Measurements from ENCODE around the gene C11orf68.

The C11orf68 gene

DNA sequence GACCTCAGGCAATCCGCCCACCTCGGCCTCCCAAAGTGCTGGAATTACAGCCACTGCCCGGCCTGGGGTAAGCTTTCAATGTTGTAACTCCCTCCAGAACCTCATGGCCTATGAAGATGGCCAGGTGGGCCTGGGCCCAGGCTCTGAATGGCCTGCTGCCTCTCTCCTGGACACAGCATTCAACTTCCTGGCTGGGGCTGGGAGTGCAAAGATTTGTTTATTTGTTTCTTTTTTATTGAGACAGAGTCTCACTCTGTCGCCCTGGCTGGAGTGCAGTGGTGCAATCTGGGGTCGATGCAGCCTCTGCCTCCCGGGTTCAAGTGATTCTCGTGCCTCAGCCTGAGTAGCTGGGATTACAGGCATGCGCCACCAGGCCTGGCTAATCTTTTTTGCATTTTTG, 25.9 kb upstream of the C11orf68 start:
- FAIRE-seq: no peak
- no peak for DNase-seq (ENCODE audit: low spot score)

DNA sequence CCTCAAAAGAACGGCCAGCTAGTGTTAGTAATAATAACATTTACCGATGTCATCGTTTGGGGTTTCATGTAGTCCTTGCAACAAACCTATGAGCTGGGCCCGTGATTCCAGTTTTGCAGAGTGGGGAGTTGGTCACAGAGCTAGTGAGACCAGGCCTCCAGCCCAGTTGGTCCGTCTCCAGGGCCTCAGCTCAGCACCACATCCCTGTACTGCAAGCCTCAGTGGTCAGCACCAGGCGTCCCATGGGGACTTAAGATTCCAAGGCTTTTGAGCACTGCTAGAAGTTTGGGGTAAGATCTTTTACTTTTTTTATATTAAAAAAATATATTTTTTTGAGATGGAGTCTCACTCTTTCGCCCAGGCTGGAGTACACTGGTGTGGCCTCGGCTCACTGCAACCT, 25.3 kb upstream of the C11orf68 start:
- no peak for FAIRE-seq
- DNase-seq (ENCODE audit: low spot score): no peak

DNA sequence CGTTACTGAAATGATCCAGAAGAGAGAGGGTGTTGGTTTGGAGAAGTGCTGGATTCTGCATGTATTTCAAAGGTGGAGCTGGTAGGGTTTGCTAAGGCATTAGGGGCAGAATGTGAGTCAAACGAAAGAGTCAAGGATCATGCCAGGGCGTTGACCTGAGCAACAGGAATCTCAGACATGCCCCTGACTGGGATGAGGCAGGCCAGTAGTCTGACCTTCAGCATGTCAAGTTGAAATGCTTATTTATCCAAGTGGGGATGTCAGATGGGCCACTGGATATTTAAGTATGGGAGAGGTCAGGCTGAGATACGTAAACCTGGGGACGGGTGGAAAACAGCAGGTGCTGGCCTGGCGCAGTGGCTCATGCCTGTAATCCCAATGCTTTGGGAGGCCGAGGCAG, 23.7 kb upstream of the C11orf68 start:
- FAIRE-seq (no peak), DNase-seq (ENCODE audit: low spot score) (no peak)

DNA sequence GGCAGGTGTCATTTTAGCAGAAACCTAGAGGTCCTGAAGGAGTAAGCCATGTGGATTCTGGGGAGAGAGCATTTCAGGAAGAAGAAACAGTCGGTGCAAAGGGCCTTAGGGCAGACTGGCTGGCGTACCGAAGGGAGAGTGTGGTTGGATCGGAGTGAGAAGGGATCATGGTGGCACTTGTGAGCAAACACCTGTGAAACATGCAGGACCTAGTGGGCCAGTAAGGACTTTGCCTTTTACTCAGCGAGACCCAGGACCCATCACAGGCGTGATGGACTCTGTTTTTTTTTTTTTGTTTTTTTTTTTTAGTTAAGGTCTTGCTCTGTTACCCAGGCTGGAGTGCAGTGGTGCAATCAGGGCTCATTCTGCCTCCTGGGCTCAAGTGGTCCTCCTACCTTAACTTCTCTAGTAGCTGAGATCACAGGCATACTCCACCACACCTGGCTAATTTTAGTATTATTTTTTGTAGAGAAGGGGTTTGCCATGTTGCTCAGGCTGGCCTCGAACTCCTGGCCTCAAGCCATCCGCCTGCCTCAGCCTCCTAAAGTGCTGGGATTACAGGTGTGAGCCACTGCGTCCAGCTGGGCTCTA, 23.0 kb upstream of the C11orf68 start:
- FAIRE-seq: no peak
- no peak for DNase-seq (ENCODE audit: low spot score)

DNA sequence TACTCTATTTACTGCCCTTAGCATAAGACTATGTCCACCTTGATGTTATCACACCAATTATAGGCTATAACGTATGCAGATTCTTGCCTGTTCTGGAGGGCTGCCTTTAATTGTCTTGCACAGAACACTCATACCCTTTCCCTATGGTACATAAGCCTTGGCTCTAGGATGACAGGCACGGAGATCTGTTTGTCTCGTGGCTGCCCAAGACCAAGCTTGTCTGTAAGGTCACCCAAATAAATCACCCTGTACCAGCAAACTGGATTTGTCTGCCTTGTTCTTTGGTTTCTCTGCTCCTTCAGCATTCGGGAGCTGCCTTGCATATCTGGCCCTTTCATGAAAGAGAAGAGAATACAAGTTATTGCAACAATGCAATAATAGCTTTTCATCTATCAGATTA, 18.9 kb upstream of the C11orf68 start:
- no peak for DNase-seq (ENCODE audit: low spot score)
- no peak for FAIRE-seq

DNA sequence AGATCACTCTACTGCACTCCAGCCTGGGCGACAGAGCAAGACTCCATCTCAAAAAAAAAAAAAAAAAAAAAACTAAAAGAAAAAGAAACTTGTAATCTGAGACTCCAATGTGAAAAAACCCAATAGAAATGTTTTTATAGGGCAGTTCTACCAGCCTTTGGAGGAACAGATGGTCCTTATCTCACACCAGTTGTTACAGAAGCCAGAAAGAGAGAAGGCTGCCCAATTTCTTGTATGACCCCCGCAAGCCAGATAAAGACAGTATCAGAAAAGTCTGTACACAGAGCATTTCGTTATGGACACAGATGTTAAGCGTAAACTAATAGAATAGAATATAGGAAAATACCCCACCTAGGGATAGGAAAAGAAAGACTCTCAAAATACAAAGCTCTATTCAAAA, 15.2 kb upstream of the C11orf68 start:
- FAIRE-seq (no peak), DNase-seq (ENCODE audit: low spot score) (no peak)

DNA sequence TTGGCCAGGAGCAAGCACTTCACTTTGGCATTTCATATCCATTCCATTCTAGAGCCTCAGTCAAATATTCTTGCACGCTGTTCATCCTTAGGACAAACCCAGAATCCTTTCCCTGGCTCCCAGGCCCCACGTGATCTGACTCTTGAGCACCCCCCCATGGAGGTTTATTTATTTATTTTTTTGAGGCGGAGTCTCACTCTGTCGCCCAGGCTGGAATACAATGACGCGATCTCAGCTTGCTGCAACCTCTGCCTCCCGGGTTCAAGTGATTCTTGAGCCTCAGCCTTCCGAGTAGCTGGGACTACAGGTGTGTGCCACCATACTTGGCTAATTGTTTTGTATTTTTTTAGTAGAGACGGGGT, 13.7 kb upstream of the C11orf68 start:
- DNase-seq (ENCODE audit: low spot score): no peak
- no peak for FAIRE-seq

DNA sequence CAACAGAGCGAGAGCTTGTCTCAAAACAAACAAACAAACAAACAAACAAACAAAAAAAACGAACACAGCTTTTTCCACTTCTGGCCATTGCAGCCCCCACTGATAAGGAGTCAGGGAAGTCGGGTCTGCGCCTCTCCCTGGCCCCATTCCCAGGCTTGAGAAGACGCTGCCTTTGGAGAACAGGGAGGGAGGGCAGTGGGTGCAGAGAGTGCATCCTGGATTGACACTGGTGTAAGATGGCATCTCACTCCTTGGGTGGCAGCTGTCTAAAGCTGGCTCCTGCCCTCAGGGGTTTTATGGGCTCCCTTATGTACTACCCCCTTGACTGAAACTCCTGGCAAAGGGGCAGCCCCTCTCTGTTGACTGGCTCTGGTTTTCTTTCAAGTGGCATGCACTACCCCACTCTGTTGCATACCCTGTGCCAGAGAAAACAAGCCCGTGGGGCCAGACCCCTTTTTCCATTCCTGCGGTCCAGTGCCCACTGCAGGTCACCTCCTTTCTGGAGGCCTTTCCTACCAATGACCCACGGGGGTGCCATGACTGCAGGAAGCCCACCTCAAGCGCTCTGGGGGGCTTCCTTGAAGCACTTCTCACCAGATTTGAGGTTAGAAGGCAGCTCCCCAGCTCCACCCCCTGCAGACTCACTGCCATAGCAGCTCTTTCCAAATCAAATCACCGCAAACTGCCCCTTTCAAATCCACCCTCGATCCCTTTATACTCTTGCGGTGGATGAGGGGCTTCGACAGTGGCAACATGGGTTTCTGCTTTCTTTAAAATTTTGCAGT, 13.1 kb upstream of the C11orf68 start:
- DNase-seq (ENCODE audit: low spot score): no peak

DNA sequence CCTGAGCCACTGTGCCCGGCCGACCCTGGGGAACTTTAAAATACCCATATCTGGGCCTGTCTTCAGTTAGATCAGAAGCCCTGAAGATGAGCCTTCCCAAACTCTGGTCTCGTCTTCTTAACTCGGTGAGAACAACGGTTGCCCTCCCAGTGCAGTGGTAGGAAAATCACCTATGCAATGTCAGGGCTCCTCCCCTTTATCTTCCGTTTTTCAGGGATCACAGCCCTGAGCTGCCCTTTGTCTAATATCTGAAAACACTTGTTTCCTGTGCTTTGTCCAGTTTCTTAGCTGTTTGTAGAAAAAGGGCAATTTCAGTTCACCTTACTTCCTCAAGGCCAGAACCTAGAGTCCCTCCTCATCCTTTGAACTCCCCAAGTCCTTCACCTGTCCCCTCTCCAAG, 9.8 kb upstream of the C11orf68 start:
- no peak for FAIRE-seq
- no peak for DNase-seq (ENCODE audit: low spot score)

More for the DNA sequence above, 13.1 kb upstream of the C11orf68 start:
- no peak for FAIRE-seq

DNA sequence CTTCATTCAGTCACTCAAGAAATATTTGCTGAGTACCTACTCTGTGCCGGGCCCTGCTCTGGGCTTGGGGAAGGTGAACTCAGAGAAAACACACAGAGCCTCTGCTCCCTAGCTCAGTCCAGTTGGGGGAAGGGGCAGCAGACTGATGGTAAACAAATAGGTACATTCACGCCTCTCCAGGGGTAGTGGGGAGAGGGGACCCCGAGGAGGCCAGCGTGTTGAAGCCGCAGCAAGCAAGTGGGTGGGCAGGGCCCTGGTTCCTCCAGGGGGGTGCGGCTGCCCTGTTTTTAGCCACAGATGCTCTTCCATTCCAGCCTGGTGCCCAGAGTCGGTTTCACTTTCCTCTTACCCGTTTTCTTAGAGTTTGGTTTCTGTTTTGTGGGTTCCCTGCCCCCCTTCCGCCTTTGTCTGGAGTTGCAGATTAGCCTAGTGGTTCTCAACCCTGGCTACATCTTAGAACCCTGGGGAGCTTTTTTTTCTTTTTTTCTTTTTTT, 9.1 kb upstream of the C11orf68 start:
- no peak for DNase-seq (ENCODE audit: low spot score)
- FAIRE-seq: no peak

DNA sequence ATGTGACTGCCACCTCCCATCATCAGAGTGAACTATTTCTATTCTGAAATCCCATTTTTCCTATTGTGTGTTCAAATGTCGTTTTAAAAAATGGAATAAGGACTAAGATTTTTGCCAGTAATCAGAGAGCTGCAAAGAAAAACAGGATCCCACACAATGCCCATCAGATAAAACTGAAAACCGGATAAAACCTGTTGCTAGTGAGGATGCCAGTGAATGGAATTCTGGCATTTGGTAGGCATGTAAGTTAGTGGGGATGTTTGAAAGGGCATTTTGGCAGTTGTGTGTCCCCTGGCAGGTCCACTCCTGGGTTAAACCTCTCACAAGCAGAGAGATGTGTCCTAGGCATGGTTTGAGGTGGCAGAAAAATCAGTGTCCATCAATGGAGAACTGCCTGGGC, 6.5 kb upstream of the C11orf68 start:
- DNase-seq (ENCODE audit: low spot score): no peak
- FAIRE-seq: no peak

DNA sequence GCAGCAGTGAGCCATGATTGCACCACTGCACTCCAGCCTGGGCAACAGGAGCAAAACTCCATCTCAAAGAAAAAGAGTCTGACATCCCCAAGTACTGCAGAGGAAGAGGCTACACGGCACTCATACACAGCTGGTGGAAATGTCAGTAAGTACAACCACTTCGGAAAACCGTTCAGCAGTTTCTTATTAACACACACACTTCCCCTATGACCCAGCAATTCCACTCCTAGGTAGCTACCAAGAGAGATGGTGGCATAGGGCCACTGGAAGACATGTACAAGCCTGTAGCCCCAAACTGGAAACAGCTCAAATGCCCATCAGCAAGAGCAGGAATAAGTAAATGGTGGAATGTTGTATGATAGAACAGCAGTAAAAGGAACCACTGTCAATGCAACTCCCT, 3.7 kb upstream of the C11orf68 start:
- FAIRE-seq: no peak

DNA sequence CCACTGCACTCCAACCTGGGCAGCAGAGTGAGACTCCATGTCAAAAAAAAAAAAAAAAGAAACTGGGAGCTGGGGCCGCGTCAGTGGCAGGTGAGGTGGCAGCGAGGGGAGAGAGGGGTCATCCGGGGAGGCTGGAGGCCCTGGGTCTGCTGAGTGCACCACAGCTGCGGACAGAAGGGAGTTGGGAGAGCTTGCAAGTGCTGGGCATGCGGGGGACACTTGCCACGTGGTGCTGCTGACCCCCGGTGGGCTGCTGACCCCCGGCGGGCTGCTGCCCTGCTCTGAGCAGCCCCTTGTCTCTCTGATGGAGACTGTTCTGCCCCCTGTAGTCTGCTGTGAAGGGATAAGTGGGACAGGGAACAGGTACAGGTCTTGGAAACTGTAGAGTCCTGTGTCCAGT, 3.0 kb upstream of the C11orf68 start:
- DNase-seq (ENCODE audit: low spot score) (no peak), FAIRE-seq (no peak)

More for the DNA sequence above, 3.7 kb upstream of the C11orf68 start:
- no peak for DNase-seq (ENCODE audit: low spot score)

DNA sequence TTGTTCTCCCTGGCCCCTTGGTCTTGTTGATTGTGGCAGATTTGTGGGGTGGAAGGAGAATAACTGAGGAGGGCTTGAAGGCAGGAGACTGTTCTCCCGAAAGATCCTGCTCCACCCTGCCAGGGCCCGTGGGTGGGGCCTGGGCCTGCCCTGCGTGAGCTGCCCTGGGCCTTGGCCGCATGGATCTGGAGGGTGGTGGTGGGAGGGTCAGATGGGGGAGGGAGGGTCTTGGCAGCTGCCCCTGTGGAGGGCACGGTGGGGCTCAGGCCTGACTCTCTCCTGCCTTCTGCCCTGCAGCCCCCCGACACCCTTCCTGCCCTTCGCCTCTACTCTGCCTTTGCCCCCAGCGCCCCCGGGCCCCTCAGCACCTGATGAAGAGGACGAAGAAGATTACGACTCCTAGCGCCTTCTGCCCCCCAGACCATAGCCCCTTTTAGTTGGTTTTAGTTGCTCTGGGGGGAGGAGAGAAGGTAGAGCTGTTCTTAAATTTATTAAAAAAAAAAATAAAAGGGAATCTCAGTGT, 2.2 kb upstream of the C11orf68 start:
- FAIRE-seq (no peak), DNase-seq (ENCODE audit: low spot score) (no peak)

DNA sequence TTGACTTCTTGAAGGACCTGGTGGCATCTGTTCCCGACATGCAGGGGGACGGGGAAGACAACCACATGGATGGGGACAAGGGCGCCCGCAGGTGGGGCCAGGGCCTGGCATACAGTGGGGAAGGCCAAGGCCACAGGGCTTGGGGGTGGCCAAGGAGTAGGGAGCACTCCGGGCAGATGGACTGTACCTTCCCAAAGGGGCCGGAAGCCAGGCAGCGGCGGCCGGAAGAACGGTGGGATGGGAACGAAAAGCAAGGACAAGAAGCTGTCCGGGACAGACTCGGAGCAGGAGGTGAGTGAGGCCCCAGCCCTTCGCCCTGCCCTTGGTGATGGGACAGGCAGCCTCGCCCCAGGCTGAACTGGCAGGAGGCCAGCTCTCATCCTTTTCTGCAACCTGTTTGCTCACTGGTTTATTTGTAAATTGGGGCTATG, 1.5 kb upstream of the C11orf68 start:
- DNase-seq (ENCODE audit: low spot score) (no peak), FAIRE-seq (no peak)

DNA sequence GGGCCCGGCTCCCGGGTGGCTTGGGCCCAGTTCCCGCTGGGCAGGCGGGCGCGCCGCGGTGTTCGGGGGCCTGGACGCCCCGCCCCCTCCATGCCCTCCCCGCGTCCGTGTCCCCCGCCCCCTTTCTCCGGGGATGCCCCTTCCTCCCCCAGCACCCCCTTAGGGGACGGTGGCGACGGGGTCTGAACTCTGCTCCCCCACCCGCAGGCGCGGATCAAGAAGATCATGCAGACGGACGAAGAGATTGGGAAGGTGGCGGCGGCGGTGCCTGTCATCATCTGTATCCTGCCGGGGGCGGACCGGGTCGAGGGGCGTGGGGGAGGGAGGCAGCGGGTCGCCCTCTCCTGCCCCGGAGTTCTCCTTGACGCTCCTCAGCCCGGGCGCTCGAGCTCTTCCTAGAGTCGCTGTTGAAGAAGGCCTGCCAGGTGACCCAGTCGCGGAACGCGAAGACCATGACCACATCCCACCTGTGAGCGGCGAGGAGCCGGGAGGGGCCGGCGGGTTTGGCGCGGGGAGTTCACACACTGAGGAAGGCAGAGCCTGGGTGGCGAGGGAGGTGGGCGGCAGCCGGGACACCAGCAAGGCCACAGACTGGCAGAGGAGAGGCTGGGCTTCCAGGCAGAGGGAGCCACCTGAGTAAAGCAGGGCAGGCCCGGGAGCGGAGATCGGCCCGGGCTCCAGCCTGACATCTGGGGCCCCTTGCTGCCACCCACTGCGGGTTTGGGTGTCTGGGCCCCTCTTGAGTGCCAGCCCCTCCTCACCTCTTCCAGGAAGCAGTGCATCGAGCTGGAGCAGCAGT, 910 bp upstream of the C11orf68 start:
- FAIRE-seq (no peak), DNase-seq (ENCODE audit: low spot score) (peak; percentile 37)

DNA sequence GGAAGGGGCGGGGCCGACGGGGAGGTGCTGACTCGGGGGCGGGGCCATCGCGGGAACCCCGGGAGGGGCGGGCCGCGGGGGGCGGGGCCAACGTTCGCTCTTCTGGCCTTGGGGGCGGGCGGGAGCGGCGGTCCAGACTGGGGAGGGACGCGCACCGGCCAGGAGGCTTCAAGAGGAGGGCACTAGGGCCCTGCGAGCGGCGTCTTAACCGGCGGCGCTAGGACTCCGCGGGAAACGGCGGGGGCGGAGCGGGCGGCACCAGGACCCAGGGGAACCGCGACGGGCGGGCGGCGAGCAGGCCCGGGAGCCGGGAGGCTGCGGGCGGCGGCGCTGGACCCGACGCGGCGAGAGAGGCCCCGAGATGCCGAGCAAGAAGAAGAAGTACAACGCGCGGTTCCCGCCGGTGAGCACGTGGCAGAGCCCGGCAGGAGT, 295 bp upstream of the C11orf68 start, which contains the start of gene DRAP1:
TSS of gene DRAP1 (plus strand) at position 286 of the 432 bp plus-strand sequence. CDS start at position 362, 76 bp downstream.
- DNase-seq (ENCODE audit: low spot score): peak; percentile 97
- no peak for FAIRE-seq

DNA sequence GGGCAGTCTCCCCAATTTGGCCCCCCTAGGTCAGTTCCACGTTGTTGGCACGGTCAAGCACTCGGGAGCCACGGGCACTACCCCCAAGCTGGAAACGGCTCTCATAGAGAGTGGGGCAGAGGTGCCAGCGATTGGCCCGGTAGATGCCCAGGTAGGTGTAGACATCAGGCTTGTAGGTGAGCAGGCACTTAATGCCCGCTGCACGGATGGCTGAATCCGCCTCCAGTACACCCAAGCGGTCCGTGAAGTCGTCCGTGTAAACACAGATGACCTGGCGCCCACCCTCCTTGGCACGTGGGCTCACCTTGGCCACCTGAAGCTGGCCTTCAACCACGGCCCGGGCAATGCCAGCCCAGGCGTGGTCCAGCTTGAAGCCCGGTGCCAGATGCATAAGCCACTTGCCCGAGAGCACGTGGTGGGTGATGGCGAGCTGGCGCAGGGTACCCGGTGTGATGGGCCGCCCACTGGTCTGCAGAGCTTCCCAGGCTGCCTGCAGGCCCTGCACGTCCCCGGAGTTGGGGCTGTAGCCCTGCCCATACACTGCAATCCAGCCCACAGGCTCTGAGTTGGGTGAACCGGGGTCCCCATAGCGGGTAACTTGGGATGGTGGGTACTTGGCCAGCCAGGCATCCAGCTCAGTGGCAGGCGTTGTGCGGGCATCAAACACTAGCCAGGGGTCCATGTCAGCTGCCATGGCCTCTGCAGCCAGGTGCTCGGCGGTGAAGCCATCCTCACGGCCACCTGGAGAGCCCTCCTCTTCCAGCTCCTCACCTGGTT, 1.2 kb downstream of the C11orf68 start:
- FAIRE-seq (no peak), DNase-seq (ENCODE audit: low spot score) (no peak)

DNA sequence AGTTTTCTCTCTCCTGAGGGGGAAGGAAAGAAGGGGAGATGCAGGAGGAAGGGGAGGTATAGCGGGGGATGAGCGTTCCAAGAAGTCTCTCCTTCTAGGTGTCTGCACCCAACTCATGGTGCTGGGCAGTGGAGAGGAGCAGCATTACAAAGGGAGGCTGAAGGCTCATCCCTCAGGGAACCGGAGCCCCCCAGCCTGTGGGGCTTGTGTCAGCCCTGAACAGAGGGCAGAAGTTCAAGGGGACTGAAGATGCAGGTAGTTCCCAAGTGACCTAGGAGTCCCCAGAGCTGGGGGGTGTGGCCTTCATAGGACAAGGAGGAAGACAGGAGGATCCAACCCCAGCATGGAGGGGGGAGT, 1.8 kb downstream of the C11orf68 start:
- DNase-seq (ENCODE audit: low spot score) (no peak), FAIRE-seq (no peak)

DNA sequence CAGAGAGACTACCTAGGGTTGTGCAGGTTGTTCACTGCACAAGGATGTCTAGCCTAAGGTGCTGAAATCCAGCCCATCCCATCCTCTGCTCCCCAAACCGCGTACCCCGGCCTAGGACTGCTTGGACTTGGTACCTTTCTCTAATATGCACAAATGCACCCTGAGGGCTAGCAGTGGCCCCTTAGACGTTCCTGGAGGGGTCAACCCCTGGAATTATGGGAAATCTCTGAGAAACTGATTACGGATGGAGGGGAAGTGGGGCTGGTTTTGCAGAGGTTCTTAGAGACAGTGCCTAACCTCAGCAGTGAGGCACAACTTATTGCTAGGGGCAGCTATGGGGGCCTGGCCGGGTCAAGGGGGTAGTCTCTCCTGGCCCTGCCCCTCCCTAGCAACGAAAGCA, 2.5 kb downstream of the C11orf68 start:
- FAIRE-seq (no peak), DNase-seq (ENCODE audit: low spot score) (no peak)

DNA sequence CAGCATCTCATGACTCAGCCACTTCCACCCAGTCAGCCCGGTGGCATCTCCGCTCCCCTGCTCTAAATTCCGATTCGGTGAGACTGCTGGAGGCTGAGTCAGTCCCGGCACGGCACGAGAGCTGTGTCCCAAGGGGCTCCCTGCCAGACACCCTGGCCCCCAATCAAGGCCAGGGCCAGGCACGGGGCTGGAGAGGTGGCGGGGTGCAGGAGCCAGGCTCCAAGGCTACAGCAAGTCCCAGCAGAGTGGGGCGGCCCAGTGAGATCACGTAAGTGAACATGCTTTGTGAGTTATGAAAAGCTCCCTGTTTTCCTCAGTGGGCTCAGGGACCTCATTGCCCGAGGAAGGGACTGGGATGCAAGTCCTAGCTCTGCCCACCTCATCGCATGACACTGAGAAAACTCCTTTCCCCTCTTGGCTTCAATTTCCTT, 3.0 kb downstream of the C11orf68 start:
- no peak for FAIRE-seq

More for the DNA sequence above, 3.0 kb downstream of the C11orf68 start:
- DNase-seq (ENCODE audit: low spot score): peak; percentile 94

All from urothelium cell line (cell line).